HEK293 (cell line): Measurements from ENCODE around the gene PGK1.
A peak's percentile ranks its signal among the peaks of the same experiment; 100 is the strongest.

ENCODE experiments used
- CTCF ChIP-seq: fragments of 450-650 bp; formaldehyde crosslinking; IDR thresholded peaks from 2 replicates; pipeline ENCODE4 v1.5.1; 2016; ENCODE audit warnings: missing biosample characterization, missing genetic modification characterization
- HIC1 ChIP-seq: fragments of 450-650 bp; formaldehyde crosslinking; IDR thresholded peaks from 2 replicates; pipeline ENCODE4 v1.5.1; 2016; ENCODE audit warnings: missing biosample characterization, missing genetic modification characterization
- KLF17 ChIP-seq: fragments of 450-650 bp; formaldehyde crosslinking; IDR thresholded peaks from 2 replicates; pipeline ENCODE4 v1.5.1; 2016; ENCODE audit warnings: missing biosample characterization, missing genetic modification characterization
- MYNN ChIP-seq: fragments of 450-650 bp; formaldehyde crosslinking; IDR thresholded peaks from 2 replicates; pipeline ENCODE4 v1.5.1; 2016; ENCODE audit warnings: missing biosample characterization, missing genetic modification characterization, borderline replicate concordance
- PBX3 ChIP-seq: sonication (generic); formaldehyde crosslinking; IDR thresholded peaks from 2 replicates; pipeline ENCODE4 v1.8.1; 2022; ENCODE audit warnings: mild to moderate bottlenecking, moderate library complexity, missing genetic modification reagents
- SP7 ChIP-seq: fragments of 450-650 bp; formaldehyde crosslinking; IDR thresholded peaks from 2 replicates; pipeline ENCODE4 v1.5.1; 2016; ENCODE audit warnings: missing biosample characterization, missing genetic modification characterization
- ZBTB10 ChIP-seq: fragments of 450-650 bp; formaldehyde crosslinking; IDR thresholded peaks from 2 replicates; pipeline ENCODE4 v1.5.1; 2016; ENCODE audit warnings: missing biosample characterization, missing genetic modification characterization
- ZBTB17 ChIP-seq: fragments of 450-650 bp; formaldehyde crosslinking; IDR thresholded peaks from 2 replicates; pipeline ENCODE4 v1.5.1; 2016; ENCODE audit warnings: missing biosample characterization, missing genetic modification characterization
- ZBTB49 ChIP-seq: fragments of 450-650 bp; formaldehyde crosslinking; IDR thresholded peaks from 2 replicates; pipeline ENCODE4 v1.5.1; 2016; ENCODE audit warnings: missing biosample characterization, missing genetic modification characterization, low read depth
- ZIC2 ChIP-seq: fragments of 450-650 bp; formaldehyde crosslinking; IDR thresholded peaks from 2 replicates; pipeline ENCODE4 v1.5.1; 2016; ENCODE audit warnings: missing biosample characterization, missing genetic modification characterization
- ZNF239 ChIP-seq: fragments of 450-650 bp; formaldehyde crosslinking; IDR thresholded peaks from 2 replicates; pipeline ENCODE4 v1.5.1; 2016; ENCODE audit warnings: missing biosample characterization, missing genetic modification characterization
- ZNF280D ChIP-seq: fragments of 450-650 bp; formaldehyde crosslinking; IDR thresholded peaks from 2 replicates; pipeline ENCODE4 v1.5.1; 2016; ENCODE audit warnings: missing biosample characterization, missing genetic modification characterization
- ZNF324 ChIP-seq: fragments of 450-650 bp; formaldehyde crosslinking; IDR thresholded peaks from 2 replicates; pipeline ENCODE4 v1.5.1; 2016; ENCODE audit warnings: missing biosample characterization, missing genetic modification characterization
- ZNF335 ChIP-seq: fragments of 450-650 bp; formaldehyde crosslinking; conservative IDR thresholded peaks from 2 replicates; pipeline ENCODE4 v1.5.1; 2016; ENCODE audit warnings: missing biosample characterization, missing genetic modification characterization
- ZNF341 ChIP-seq: fragments of 450-650 bp; formaldehyde crosslinking; IDR thresholded peaks from 2 replicates; pipeline ENCODE4; 2016; ENCODE audit warnings: low read depth, missing biosample characterization, missing genetic modification characterization
- ZNF366 ChIP-seq: fragments of 450-650 bp; formaldehyde crosslinking; conservative IDR thresholded peaks from 2 replicates; pipeline ENCODE4 v1.5.1; 2016; ENCODE audit warnings: missing biosample characterization, missing genetic modification characterization
- ZNF514 ChIP-seq: fragments of 450-650 bp; formaldehyde crosslinking; IDR thresholded peaks from 2 replicates; pipeline ENCODE4 v1.5.1; 2016; ENCODE audit warnings: missing biosample characterization, missing genetic modification characterization
- ZNF544 ChIP-seq: fragments of 450-650 bp; formaldehyde crosslinking; IDR thresholded peaks from 2 replicates; pipeline ENCODE4 v1.5.0; 2017; ENCODE audit warnings: missing biosample characterization, missing genetic modification characterization
- ZNF600 ChIP-seq: fragments of 450-650 bp; formaldehyde crosslinking; IDR thresholded peaks from 2 replicates; pipeline ENCODE4 v1.5.1; 2016; ENCODE audit warnings: missing biosample characterization, missing genetic modification characterization
- ZNF629 ChIP-seq: fragments of 450-650 bp; formaldehyde crosslinking; IDR thresholded peaks from 2 replicates; pipeline ENCODE4 v1.5.1; 2017; ENCODE audit warnings: missing biosample characterization, missing genetic modification characterization
- ZNF837 ChIP-seq: fragments of 450-650 bp; formaldehyde crosslinking; IDR thresholded peaks from 2 replicates; pipeline ENCODE4 v1.5.1; 2016; ENCODE audit warnings: missing biosample characterization, missing genetic modification characterization
- TF ChIP-seq, protein P1 (sequence below): fragments of 450-650 bp; formaldehyde crosslinking; IDR thresholded peaks from 2 replicates; pipeline ENCODE4 v1.5.1; 2016; ENCODE audit warnings: missing biosample characterization, missing genetic modification characterization

The PGK1 gene

DNA sequence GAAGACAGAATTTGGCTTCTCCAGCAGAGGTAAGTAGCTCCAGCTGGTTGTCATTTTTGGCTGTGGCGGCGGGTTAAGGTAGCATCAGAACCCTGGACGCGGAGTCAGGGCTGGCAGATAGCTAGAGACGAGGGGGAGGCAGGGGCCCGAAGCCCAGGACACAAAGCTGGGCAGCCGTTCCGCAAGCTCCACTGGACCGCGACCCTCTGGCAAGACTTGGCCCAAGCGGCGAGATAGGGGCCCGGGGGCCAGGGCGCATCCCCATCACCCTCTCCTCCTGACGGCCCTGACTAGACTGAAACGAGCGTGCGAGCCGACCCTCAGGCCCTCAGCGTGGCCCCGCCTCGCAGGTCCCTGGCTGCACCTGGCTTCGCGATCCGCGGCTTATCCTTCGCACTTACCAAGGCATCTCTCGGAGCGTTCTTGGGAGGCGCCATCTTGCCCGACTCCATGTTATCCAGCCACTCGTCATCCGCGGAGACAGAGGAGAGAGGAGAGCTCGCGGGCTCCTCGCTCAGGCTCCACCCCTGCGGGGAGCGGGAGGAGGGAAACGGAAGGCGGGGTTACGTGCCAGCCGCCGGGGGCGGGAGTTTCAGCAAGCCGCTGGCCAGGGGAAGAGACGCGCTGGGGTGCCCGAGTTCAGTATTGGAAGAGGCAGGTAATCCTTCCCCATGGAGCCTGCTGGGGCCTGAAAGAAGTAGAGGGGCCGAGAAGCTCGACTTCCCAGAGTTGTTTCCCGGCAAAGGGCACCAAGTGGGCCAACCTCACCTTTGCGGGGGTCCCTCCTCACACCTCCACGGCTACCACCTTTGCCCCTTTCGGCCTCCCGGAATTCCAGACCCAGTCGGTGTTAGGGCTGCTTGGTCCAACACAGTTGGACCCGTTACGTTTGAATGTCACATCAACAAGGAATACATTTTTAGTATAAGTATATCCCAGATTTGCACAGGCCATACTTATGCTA is 35.4 kb downstream of the PGK1 start, which contains the start of gene TAF9B (continued):
- TF ChIP-seq ZNF366 = no peak
- TF ChIP-seq ZBTB49 = no peak
- TF ChIP-seq ZIC2 (tag by site-specific recombination) = peak; percentile 33
- no peak for TF ChIP-seq PBX3 (CRISPR knock-in tag)
- TF ChIP-seq ZNF239 (tag by site-specific recombination) = 0 out of 2 replicates have a peak, but pooled peaks have one; percentile 50
- no peak for TF ChIP-seq ZNF341 (tag by site-specific recombination)
- no peak for TF ChIP-seq ZNF837
- peak; percentile 61 for TF ChIP-seq ZNF335 (tag by site-specific recombination)
- TF ChIP-seq CTCF (tag by site-specific recombination) = 0 out of 2 replicates have a peak, but pooled peaks have one; percentile 49
- TF ChIP-seq, protein P1, sequence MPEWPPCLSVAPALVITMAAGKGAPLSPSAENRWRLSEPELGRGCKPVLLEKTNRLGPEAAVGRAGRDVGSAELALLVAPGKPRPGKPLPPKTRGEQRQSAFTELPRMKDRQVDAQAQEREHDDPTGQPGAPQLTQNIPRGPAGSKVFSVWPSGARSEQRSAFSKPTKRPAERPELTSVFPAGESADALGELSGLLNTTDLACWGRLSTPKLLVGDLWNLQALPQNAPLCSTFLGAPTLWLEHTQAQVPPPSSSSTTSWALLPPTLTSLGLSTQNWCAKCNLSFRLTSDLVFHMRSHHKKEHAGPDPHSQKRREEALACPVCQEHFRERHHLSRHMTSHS = no peak
- TF ChIP-seq ZNF544 (tag by site-specific recombination) = no peak
- TF ChIP-seq ZNF514 (tag by site-specific recombination) = no peak
- TF ChIP-seq ZNF280D (tag by site-specific recombination) = peak; percentile 26; the same call in 1 of the 2 replicates
- TF ChIP-seq KLF17 (tag by site-specific recombination) = 0 out of 2 replicates have a peak, but pooled peaks have one; percentile 40
- 0 out of 2 replicates have a peak, but pooled peaks have one; percentile 21 for TF ChIP-seq ZNF600 (tag by site-specific recombination)
- peak; percentile 86 for TF ChIP-seq ZBTB17
- TF ChIP-seq SP7 (tag by site-specific recombination) = peak; percentile 34; the same call in 1 of the 2 replicates
- TF ChIP-seq ZNF629 (tag by site-specific recombination) = 0 out of 2 replicates have a peak, but pooled peaks have one; percentile 38
- no peak for TF ChIP-seq MYNN (tag by site-specific recombination)
- peak; percentile 33; the same call in 1 of the 2 replicates for TF ChIP-seq ZNF324 (tag by site-specific recombination)
- TF ChIP-seq ZBTB10 (tag by site-specific recombination) = 0 out of 2 replicates have a peak, but pooled peaks have one; percentile 3
- peak; percentile 77 for TF ChIP-seq HIC1 (tag by site-specific recombination)
